ENCODE measurements around the gene TBL1XR1. TPM values are rescaled to one million over a fixed set of nuclear protein-coding genes. Genes with fewer than 3 reads are reported as not detected.

Gene TBL1XR1
- total and polyA plus RNA-seq, 2 of the 8 experiments (the other 6 are each of a cell fraction or from before 2014, with no cell fraction given) = 28.1 to 147 TPM

GRCh38 chr3:177065285-177066033 is 131.8 kb downstream of the TBL1XR1 start:
- Histone ChIP-seq H3K9ac (replicated peaks in 1 of 4; ENCODE audit: extremely low read depth in 1 of 4, low read depth in 3 of 4, low read length in 3 of 4) (no peak overlapping the region), H3K23me2 (ENCODE audit: low read depth, low read length) (no peaks in the 10 kb centered on the region)

More at GRCh38 chr3:177065285-177066033, 131.8 kb downstream of the TBL1XR1 start:
- H2AK5ac ChIP-seq (ENCODE audit: low read depth, low read length) = no peak overlapping the region
- no peak overlapping the region for H3K4ac ChIP-seq (replicated peaks; ENCODE audit: insufficient read length, low read depth, low read length)
- DNase-seq (ENCODE audit: low read depth in 1 of 2, low spot score in 2 of 2) (no peak), FAIRE-seq (no peak)
- ChIA-PET POLR2A (ENCODE audit: partially characterized antibody) (interaction anchor here (0.6 kb wide), 2 partner anchors 131 to 291 kb away, joined by 3 read pairs; no protein-coding TSS in a partner anchor), CTCF (ENCODE audit: partially characterized antibody) (no interaction called here)
- H3K36me3 ChIP-seq (ENCODE audit: control insufficient read depth in 2 of 4, insufficient read depth in 4 of 4, low read length in 3 of 4) = no peaks in the 10 kb centered on the region; a peak in 1 of 8 replicates
- H2BK12ac ChIP-seq (ENCODE audit: low read depth, low read length) = no peak overlapping the region
- H3K4me2 ChIP-seq (ENCODE audit: insufficient read depth in 1 of 2, low read depth in 2 of 2, low read length in 2 of 2) = no peak overlapping the region
- H3K4me1 ChIP-seq (replicated peaks in 1 of 4; ENCODE audit: control insufficient read depth in 3 of 4, insufficient read depth in 4 of 4, low read length in 3 of 4) = peaks cover 0 to 4% (median 0%) of the 10 kb centered on the region in 4 experiments; a peak in 1 of 7 replicates
- no peak overlapping the region for H3K14ac ChIP-seq (ENCODE audit: insufficient read length)
- no peak overlapping the region for H3K27ac ChIP-seq (ENCODE audit: low read depth, low read length)
- no peak overlapping the region for H4K5ac ChIP-seq (ENCODE audit: insufficient read length, low read depth, low read length)
- no peak overlapping the region for H2BK15ac ChIP-seq (ENCODE audit: low read length)
- no peak overlapping the region for H2BK20ac ChIP-seq (ENCODE audit: low read length)
- no peak overlapping the region for H3K18ac ChIP-seq (ENCODE audit: extremely low read depth, low read length)
- no peak overlapping the region for H2BK120ac ChIP-seq (replicated peaks; ENCODE audit: low read depth, low read length)
- TF ChIP-seq JUND (IDR thresholded peaks at IDR 0.05; ENCODE audit: low read length) = no peak
- TF ChIP-seq EGR1 (IDR thresholded peaks at IDR 0.05; ENCODE audit: borderline replicate concordance, low read depth, low read length) = no peak
- TF ChIP-seq RXRA (IDR thresholded peaks at IDR 0.05; ENCODE audit: insufficient read depth, low read depth, low read length) = no peak
- TF ChIP-seq PHF8 (conservative IDR thresholded peaks at IDR 0.05; ENCODE audit: low read depth, low read length) = no peak
- 88% methylated on average over 3 of the region's 3 CpGs; no CpG with 5 or more reads in 1 of the 2 experiments for WGBS, 2 experiments (ENCODE audit: extremely low coverage in 1 of 2, insufficient coverage in 1 of 2, insufficient read length in 1 of 2, insufficient replicate concordance in 2 of 2, low coverage in 1 of 2, low lambda C conversion rate in 2 of 2, missing lambda C conversion rate in 1 of 2)
- H3K23ac ChIP-seq (ENCODE audit: insufficient read length) = no peak overlapping the region
- H4K20me1 ChIP-seq (replicated peaks in 1 of 2; ENCODE audit: control insufficient read depth in 1 of 2, insufficient read depth in 2 of 2, low read length in 2 of 2) = peaks cover 2% of the 10 kb centered on the region in 2 experiments
- no peak overlapping the region for H4K91ac ChIP-seq (replicated peaks; ENCODE audit: insufficient read length, low read length)
- no peak overlapping the region for H4K8ac ChIP-seq (ENCODE audit: extremely low read depth, insufficient read depth, low read length)
- no peak overlapping the region for H2AFZ ChIP-seq (ENCODE audit: low read length)
- peaks cover 0 to 96% of the 10 kb centered on the region in 2 experiments; a peak in 3 of 4 replicates for H3K79me2 ChIP-seq (ENCODE audit: control insufficient read depth in 1 of 2, insufficient read depth in 2 of 2, low read length in 2 of 2)
- H3K79me1 ChIP-seq (ENCODE audit: low read depth, low read length) = peaks cover 2% of the 10 kb centered on the region; the same call in 1 of the 2 replicates
- H3K4me3 ChIP-seq (ENCODE audit: extremely low read depth in 1 of 4, insufficient read depth in 2 of 4, low read depth in 3 of 4, low read length in 4 of 4) = no peak overlapping the region
- no peaks in the 10 kb centered on the region for H3K27me3 ChIP-seq (replicated peaks in 1 of 4; ENCODE audit: control insufficient read depth in 3 of 4, extremely low read depth in 1 of 4, insufficient read depth in 3 of 4, low read length in 3 of 4)
- H3K9me3 ChIP-seq (ENCODE audit: insufficient read depth in 2 of 2, low read depth in 1 of 2, low read length in 1 of 2) = no peaks in the 10 kb centered on the region
- no peak overlapping the region for H3K56ac ChIP-seq (replicated peaks; ENCODE audit: insufficient read length, low read depth, low read length)
- H2BK5ac ChIP-seq (ENCODE audit: low read depth, low read length) = no peak overlapping the region

Data from H1 (cell line).